ENCODE measurements around the gene OSCP1. TPM values are rescaled to one million over a fixed set of nuclear protein-coding genes. Genes with fewer than 3 reads are reported as not detected.

The OSCP1 gene
- total and polyA plus RNA-seq, 2 donors (not counting 1 experiment from before 2014, with no cell fraction given): 6.5 to 10.7 TPM

DNA sequence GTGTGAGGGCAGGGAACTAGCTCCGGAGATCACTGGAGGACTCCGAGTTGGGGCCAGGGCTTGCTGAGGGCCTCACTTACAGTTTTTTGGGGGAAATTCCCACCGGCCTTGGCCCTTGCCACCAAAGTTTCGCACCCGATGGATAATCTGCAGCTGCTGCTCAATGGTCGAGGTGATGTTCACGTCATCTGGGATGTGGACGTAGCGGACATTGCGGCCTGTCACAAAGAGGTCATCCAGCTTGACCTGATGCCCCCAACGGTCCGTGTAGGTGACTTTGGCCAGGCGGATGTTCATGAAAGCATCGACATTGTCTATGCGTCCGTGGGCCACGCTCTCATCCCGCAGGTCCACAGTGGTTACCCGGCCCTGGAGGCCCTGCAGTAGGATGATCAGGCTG lies 56.6 kb downstream of the OSCP1 start:
- Histone ChIP-seq H3K27ac (ENCODE audit: insufficient read depth, low read length) (no peak overlapping the region), H3K4me2 (ENCODE audit: extremely low read depth, insufficient read depth, low read length) (no peak overlapping the region), H4K20me1 (ENCODE audit: control insufficient read depth, extremely low read depth, insufficient read depth, low read length) (no peaks in the 10 kb centered on the region), H3K27me3 (ENCODE audit: control insufficient read depth, insufficient read depth, low read length) (no peaks in the 10 kb centered on the region), H2AFZ (ENCODE audit: low read length) (no peak overlapping the region), H3K36me3 (ENCODE audit: control insufficient read depth, insufficient read depth, low read length) (peaks cover 11% of the 10 kb centered on the region), H3K9me3 (ENCODE audit: control insufficient read depth, insufficient read depth, low read depth, low read length) (no peaks in the 10 kb centered on the region), H3K4me3 (replicated peaks in 1 of 4; ENCODE audit: control extremely low read depth in 1 of 4, insufficient read depth in 1 of 4, low read depth in 3 of 4, low read length in 4 of 4) (no peak overlapping the region), H3K4me1 (ENCODE audit: control insufficient read depth, extremely low read depth, insufficient read depth, low read length) (peaks cover 5% of the 10 kb centered on the region), H3K9ac (ENCODE audit: insufficient read depth, low read length) (no peak overlapping the region), H3K79me2 (ENCODE audit: control insufficient read depth, insufficient read depth, low read length) (peaks cover 14% of the 10 kb centered on the region)
- TF ChIP-seq, protein P1, sequence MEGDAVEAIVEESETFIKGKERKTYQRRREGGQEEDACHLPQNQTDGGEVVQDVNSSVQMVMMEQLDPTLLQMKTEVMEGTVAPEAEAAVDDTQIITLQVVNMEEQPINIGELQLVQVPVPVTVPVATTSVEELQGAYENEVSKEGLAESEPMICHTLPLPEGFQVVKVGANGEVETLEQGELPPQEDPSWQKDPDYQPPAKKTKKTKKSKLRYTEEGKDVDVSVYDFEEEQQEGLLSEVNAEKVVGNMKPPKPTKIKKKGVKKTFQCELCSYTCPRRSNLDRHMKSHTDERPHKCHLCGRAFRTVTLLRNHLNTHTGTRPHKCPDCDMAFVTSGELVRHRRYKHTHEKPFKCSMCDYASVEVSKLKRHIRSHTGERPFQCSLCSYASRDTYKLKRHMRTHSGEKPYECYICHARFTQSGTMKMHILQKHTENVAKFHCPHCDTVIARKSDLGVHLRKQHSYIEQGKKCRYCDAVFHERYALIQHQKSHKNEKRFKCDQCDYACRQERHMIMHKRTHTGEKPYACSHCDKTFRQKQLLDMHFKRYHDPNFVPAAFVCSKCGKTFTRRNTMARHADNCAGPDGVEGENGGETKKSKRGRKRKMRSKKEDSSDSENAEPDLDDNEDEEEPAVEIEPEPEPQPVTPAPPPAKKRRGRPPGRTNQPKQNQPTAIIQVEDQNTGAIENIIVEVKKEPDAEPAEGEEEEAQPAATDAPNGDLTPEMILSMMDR (conservative IDR thresholded peaks at IDR 0.05 in 1 of 2, IDR thresholded peaks at IDR 0.05 in 1 of 2; ENCODE audit: low read depth in 1 of 2, low read length in 2 of 2): no peak
- TF ChIP-seq EZH2 (IDR thresholded peaks at IDR 0.05; ENCODE audit: low read length, missing control alignments): no peak
- no peak for DNase-seq (ENCODE audit: low read depth in 2 of 2)

DNA sequence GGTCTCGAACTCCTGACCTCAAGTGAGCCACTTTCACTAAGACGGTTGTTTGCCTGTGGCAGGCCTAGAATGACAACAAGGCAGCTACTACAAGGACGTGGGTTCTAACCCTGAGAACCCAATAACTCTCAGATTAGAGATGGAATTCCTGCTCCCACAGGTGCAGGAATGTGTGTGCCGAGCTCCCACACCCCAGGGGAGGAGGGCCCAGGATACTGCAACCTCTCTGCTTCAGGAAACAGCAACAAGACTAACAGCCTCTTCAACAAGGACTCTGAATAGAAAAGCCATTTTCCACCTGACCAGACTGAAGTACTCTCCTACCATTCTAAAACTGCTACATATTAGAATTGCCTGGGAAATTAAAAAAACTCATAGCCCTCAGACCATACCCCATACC lies 57.4 kb downstream of the OSCP1 start:
- Histone ChIP-seq H3K4me3 (replicated peaks in 1 of 4; ENCODE audit: control extremely low read depth in 1 of 4, insufficient read depth in 1 of 4, low read depth in 3 of 4, low read length in 4 of 4) (no peak overlapping the region), H3K27ac (ENCODE audit: insufficient read depth, low read length) (no peak overlapping the region), H3K79me2 (ENCODE audit: control insufficient read depth, insufficient read depth, low read length) (peaks cover 14% of the 10 kb centered on the region), H2AFZ (ENCODE audit: low read length) (no peak overlapping the region), H4K20me1 (ENCODE audit: control insufficient read depth, extremely low read depth, insufficient read depth, low read length) (no peaks in the 10 kb centered on the region), H3K9me3 (ENCODE audit: control insufficient read depth, insufficient read depth, low read depth, low read length) (no peaks in the 10 kb centered on the region), H3K27me3 (ENCODE audit: control insufficient read depth, insufficient read depth, low read length) (no peaks in the 10 kb centered on the region), H3K9ac (ENCODE audit: insufficient read depth, low read length) (no peak overlapping the region), H3K4me1 (ENCODE audit: control insufficient read depth, extremely low read depth, insufficient read depth, low read length) (peaks cover 7% of the 10 kb centered on the region), H3K4me2 (ENCODE audit: extremely low read depth, insufficient read depth, low read length) (no peak overlapping the region), H3K36me3 (ENCODE audit: control insufficient read depth, insufficient read depth, low read length) (peaks cover 11% of the 10 kb centered on the region)
- no peak for TF ChIP-seq EZH2 (IDR thresholded peaks at IDR 0.05; ENCODE audit: low read length, missing control alignments)
- DNase-seq (ENCODE audit: low read depth in 2 of 2): no peak

GRCh38 chr1:36391271-36391670 lies 59.0 kb downstream of the OSCP1 start:
- no peak overlapping the region for H3K27ac ChIP-seq (ENCODE audit: insufficient read depth, low read length)
- no peaks in the 10 kb centered on the region for H4K20me1 ChIP-seq (ENCODE audit: control insufficient read depth, extremely low read depth, insufficient read depth, low read length)
- peaks cover 2% of the 10 kb centered on the region for H3K79me2 ChIP-seq (ENCODE audit: control insufficient read depth, insufficient read depth, low read length)
- peaks cover 11% of the 10 kb centered on the region for H3K36me3 ChIP-seq (ENCODE audit: control insufficient read depth, insufficient read depth, low read length)
- TF ChIP-seq EZH2 (IDR thresholded peaks at IDR 0.05; ENCODE audit: low read length, missing control alignments): no peak
- TF ChIP-seq, protein P1 (conservative IDR thresholded peaks at IDR 0.05 in 1 of 2, IDR thresholded peaks at IDR 0.05 in 1 of 2; ENCODE audit: low read depth in 1 of 2, low read length in 2 of 2): no peak
- H3K4me2 ChIP-seq (ENCODE audit: extremely low read depth, insufficient read depth, low read length): no peak overlapping the region
- peaks cover 14% of the 10 kb centered on the region for H3K4me1 ChIP-seq (ENCODE audit: control insufficient read depth, extremely low read depth, insufficient read depth, low read length)
- no peak for DNase-seq (ENCODE audit: low read depth in 2 of 2)
- no peak overlapping the region for H2AFZ ChIP-seq (ENCODE audit: low read length)
- no peaks in the 10 kb centered on the region for H3K27me3 ChIP-seq (ENCODE audit: control insufficient read depth, insufficient read depth, low read length)
- no peaks in the 10 kb centered on the region for H3K9me3 ChIP-seq (ENCODE audit: control insufficient read depth, insufficient read depth, low read depth, low read length)
- no peak overlapping the region for H3K4me3 ChIP-seq (replicated peaks in 1 of 4; ENCODE audit: control extremely low read depth in 1 of 4, insufficient read depth in 1 of 4, low read depth in 3 of 4, low read length in 4 of 4)
- no peak overlapping the region for H3K9ac ChIP-seq (ENCODE audit: insufficient read depth, low read length)

Measured in fibroblast of lung (primary cell).